Skeletal muscle tissue (tissue), 4 donors: ENCODE results near the gene CTTN. TPM values are rescaled to one million over a fixed set of nuclear protein-coding genes. Genes with fewer than 3 reads are reported as not detected.
A peak's percentile ranks its signal among the peaks of the same experiment; 100 is the strongest.

Experiments
- H3K27ac ChIP-seq: one replicate; pipeline ENCODE4 v1.7.0; 2013; ENCODE audit warnings: mild to moderate bottlenecking, low read depth, low read length, inconsistent platforms
- H3K27me3 ChIP-seq, 3 donors: one replicate each; pipeline ENCODE4 v1.7.0; 2013; ENCODE audit warnings: low read length in 3 of 3; ENCODE audit not compliant: control insufficient read depth in 3 of 3, insufficient read depth in 3 of 3
- H3K36me3 ChIP-seq, 3 donors: one replicate each; pipeline ENCODE4 v1.7.0; 2013; ENCODE audit warnings: low read length in 3 of 3; ENCODE audit not compliant: control insufficient read depth in 3 of 3, insufficient read depth in 3 of 3
- H3K4me1 ChIP-seq, 3 donors: one replicate each; pipeline ENCODE4 v1.7.0; 2013; ENCODE audit warnings: low read length in 3 of 3, mild to moderate bottlenecking in 3 of 3; ENCODE audit not compliant: control insufficient read depth in 3 of 3, insufficient read depth in 3 of 3
- H3K4me3 ChIP-seq, 3 donors: one replicate each; pipeline ENCODE4 v1.7.0; 2013; ENCODE audit warnings: low read length in 3 of 3
- H3K9ac ChIP-seq, 3 donors: one replicate each; pipeline ENCODE4 v1.7.0; 2013; ENCODE audit warnings: low read length in 3 of 3, mild to moderate bottlenecking in 3 of 3, moderate library complexity in 2 of 3, low read depth in 1 of 3
- H3K9me3 ChIP-seq, 3 donors: one replicate each; pipeline ENCODE4 v1.7.0; 2013; ENCODE audit warnings: low read length in 3 of 3; ENCODE audit not compliant: control insufficient read depth in 3 of 3
- total RNA-seq: library from RNA; depleted of rRNA; stranded (reverse); fragments of >200 nt; gene quantifications from one replicate; pipeline ENCODE4 v1.2.3, GENCODE V29; 2014
- donor health status: Osteomylitis.

Gene CTTN
- 71.5 TPM for total RNA-seq

- Histone ChIP-seq H3K4me3 (peak within 1 kb of the TSS; percentile 82 to 96 (median 88)), H3K27me3 (no peaks in the 10 kb centered on the region), H3K36me3 (no peaks in the 10 kb centered on the region), H3K9ac (peak within 1 kb of the TSS; percentile 76 to 87 (median 84)), H3K27ac (peak within 1 kb of the TSS; percentile 87), H3K4me1 (peaks cover 22 to 36% (median 30%) of the 10 kb centered on the region in 3 donors), H3K9me3 (no peaks in the 10 kb centered on the region)
Measured at GRCh38 chr11:70397983-70398833, at the start of gene CTTN. TSS of gene CTTN (plus strand) at chr11:70398529. CDS start at chr11:70407298, 8,769 bp downstream.

- no peaks in the 10 kb centered on the region for H3K9me3 ChIP-seq
- H3K4me3 ChIP-seq, result no peak overlapping the region
- H3K4me1 ChIP-seq, result no peaks in the 10 kb centered on the region
- H3K36me3 ChIP-seq, result peaks cover 35 to 43% (median 40%) of the 10 kb centered on the region in 3 donors
- H3K27ac ChIP-seq, result no peak overlapping the region
- H3K27me3 ChIP-seq, result no peaks in the 10 kb centered on the region
- H3K9ac ChIP-seq, result no peak overlapping the region
Measured at GRCh38 chr11:70348608-70349007, 49.7 kb upstream of the CTTN start.

DNA sequence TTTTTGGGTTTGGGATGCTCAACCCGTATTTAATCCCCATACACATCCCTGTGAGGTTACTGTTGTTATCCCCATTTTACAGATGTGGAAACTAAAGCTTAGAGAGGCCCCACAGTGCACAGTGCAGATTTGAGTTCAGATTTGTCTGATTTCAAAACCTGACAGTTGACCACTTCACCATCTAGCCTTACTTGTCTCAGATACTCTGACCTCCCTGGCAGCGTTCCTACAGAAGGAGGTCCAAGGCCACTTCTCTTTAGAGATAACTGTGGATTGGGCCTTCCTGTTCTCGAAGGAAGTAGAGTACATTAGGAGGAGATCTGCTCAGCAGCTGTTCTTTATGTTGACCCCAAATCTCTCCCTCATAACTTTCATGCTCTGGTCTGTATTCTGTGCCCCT lies 46.7 kb upstream of the CTTN start:
- H3K36me3 ChIP-seq, result peaks cover 32 to 50% (median 50%) of the 10 kb centered on the region in 3 donors

GRCh38 chr11:70352100-70352499 lies 46.2 kb upstream of the CTTN start:
- H3K36me3 ChIP-seq, result peaks cover 35 to 55% (median 54%) of the 10 kb centered on the region in 3 donors
- no peaks in the 10 kb centered on the region for H3K27me3 ChIP-seq
- H3K27ac ChIP-seq, result no peak overlapping the region
- no peaks in the 10 kb centered on the region for H3K9me3 ChIP-seq
- no peaks in the 10 kb centered on the region for H3K4me1 ChIP-seq
- H3K4me3 ChIP-seq, result no peak overlapping the region
- no peak overlapping the region for H3K9ac ChIP-seq

More for the DNA sequence above, 46.7 kb upstream of the CTTN start:
- no peaks in the 10 kb centered on the region for H3K4me1 ChIP-seq
- H3K27ac ChIP-seq, result no peak overlapping the region
- no peak overlapping the region for H3K4me3 ChIP-seq
- no peak overlapping the region for H3K9ac ChIP-seq
- H3K9me3 ChIP-seq, result no peaks in the 10 kb centered on the region
- no peaks in the 10 kb centered on the region for H3K27me3 ChIP-seq

DNA sequence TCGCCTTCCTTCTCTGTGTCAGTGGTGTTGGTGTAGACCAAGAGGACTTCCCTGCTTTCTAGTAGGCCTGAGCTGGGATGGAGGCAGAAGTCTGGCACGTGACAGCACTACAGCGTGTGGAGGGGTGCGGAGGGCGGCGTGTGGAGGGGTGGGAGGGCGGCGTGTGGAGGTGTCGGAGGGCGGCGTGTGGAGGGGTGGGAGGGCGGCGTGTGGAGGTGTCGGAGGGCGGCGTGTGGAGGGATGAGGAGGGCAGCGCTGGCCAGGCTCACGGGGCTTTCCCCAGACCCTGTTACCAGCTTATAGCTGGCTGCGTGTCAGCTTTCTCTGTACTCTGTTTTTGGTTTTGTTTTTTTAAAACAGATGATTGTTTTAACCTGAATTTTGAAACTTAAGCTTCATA lies 45.7 kb upstream of the CTTN start:
- no peaks in the 10 kb centered on the region for H3K4me1 ChIP-seq
- peaks cover 36 to 56% (median 56%) of the 10 kb centered on the region in 3 donors for H3K36me3 ChIP-seq
- H3K27me3 ChIP-seq, result no peaks in the 10 kb centered on the region
- no peak overlapping the region for H3K9ac ChIP-seq
- no peak overlapping the region for H3K27ac ChIP-seq
- H3K4me3 ChIP-seq, result no peak overlapping the region
- H3K9me3 ChIP-seq, result no peaks in the 10 kb centered on the region

- no peaks in the 10 kb centered on the region for H3K27me3 ChIP-seq
- H3K4me3 ChIP-seq, result no peak overlapping the region
- H3K4me1 ChIP-seq, result no peaks in the 10 kb centered on the region
- no peaks in the 10 kb centered on the region for H3K9me3 ChIP-seq
- no peak overlapping the region for H3K9ac ChIP-seq
- peaks cover 31 to 55% (median 51%) of the 10 kb centered on the region in 3 donors for H3K36me3 ChIP-seq
- H3K27ac ChIP-seq, result no peak overlapping the region
Measured at GRCh38 chr11:70353329-70353728, 45.0 kb upstream of the CTTN start.

DNA sequence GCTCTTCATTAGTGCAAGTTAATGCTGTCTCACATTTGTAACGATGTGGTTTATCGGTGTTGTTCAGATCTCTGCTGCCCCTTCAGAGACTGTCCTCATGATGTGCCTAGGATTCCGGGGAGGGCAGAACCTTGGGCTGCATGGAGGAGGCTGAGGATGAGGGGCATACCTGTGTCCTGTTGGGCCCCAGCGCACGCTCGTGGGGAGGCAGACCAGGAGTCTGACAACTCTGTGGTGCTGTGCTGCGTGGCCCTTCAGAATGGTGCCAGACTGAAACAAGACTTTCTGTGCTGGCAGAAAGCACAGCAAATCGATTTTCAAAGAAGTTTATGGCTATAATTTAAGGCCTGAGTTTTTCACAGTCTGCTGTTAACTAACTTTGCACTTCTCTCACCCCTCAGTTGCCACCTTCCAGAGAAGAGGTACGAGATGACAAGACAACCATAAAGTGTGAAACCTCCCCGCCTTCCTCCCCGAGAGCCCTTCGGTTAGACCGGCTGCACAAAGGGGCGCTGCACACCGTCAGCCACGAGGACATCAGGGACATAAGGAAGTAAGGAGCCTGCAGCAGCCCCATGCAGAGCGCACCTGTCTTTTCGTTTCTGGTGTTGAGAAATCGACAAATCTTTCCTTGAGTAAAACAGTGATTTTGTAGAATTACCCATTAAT lies 44.3 kb upstream of the CTTN start:
- H3K4me1 ChIP-seq, result no peaks in the 10 kb centered on the region
- no peaks in the 10 kb centered on the region for H3K27me3 ChIP-seq
- H3K36me3 ChIP-seq, result peaks cover 30 to 57% (median 51%) of the 10 kb centered on the region in 3 donors
- H3K4me3 ChIP-seq, result no peak overlapping the region
- H3K9me3 ChIP-seq, result no peaks in the 10 kb centered on the region
- no peak overlapping the region for H3K27ac ChIP-seq
- H3K9ac ChIP-seq, result no peak overlapping the region

DNA sequence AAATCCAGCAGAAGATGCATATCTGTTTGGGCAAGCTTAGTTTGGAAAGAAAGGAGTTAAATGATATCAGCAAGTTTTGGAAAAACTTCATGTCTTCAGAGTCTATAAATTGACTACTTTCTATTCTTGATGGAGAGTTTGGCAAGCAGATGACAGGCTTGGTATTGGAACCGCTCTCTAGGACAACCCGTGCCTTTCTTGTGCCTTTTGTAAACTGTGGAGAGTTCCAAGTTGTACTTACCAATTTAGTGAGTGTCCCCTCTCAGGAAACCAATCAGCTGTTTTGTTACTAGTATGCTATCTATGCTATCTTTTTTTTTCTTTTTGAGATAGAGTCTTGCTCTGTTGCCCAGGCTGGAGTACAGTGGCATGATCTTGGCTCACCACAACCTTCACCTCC lies 43.7 kb upstream of the CTTN start:
- Histone ChIP-seq H3K27ac (no peak overlapping the region), H3K4me1 (no peaks in the 10 kb centered on the region), H3K36me3 (peaks cover 34 to 55% (median 53%) of the 10 kb centered on the region in 3 donors)

GRCh38 chr11:70358753-70359152 lies 39.6 kb upstream of the CTTN start:
- Histone ChIP-seq H3K4me1 (no peaks in the 10 kb centered on the region), H3K9ac (no peak overlapping the region), H3K27ac (no peak overlapping the region), H3K27me3 (no peaks in the 10 kb centered on the region), H3K9me3 (no peaks in the 10 kb centered on the region), H3K4me3 (no peak overlapping the region), H3K36me3 (peaks cover 47 to 71% (median 66%) of the 10 kb centered on the region in 3 donors)

More for the DNA sequence above, 43.7 kb upstream of the CTTN start:
- H3K27me3 ChIP-seq, result no peaks in the 10 kb centered on the region
- H3K9ac ChIP-seq, result no peak overlapping the region
- no peaks in the 10 kb centered on the region for H3K9me3 ChIP-seq
- H3K4me3 ChIP-seq, result no peak overlapping the region
